ENCODE measurements around the gene SLC25A48. TPM values are rescaled to one million over a fixed set of nuclear protein-coding genes. Genes with fewer than 3 reads are reported as not detected.

SLC25A48 gene
- total and polyA plus RNA-seq, 2 of the 4 experiments (the other 2 are of a cell fraction): not detected

GRCh38 chr5:135800656-135801055 lies 33.8 kb upstream of the SLC25A48 start:
- no peaks in the 10 kb centered on the region for H3K27me3 ChIP-seq (ENCODE audit: control insufficient read depth, insufficient read depth, low read length)
- no peak overlapping the region for H2BK120ac ChIP-seq (ENCODE audit: low read depth, low read length)
- dilution Hi-C loops (cut with HindIII; ENCODE audit: low sequenced_read_pairs, unreplicated experiment) (no loop called here), in situ Hi-C loops (cut with MboI; ENCODE audit: low sequenced_read_pairs) (no loop called here), intact Hi-C loops (cut with micrococcal nuclease) (no loop called here)
- no peak overlapping the region for H3K4me2 ChIP-seq (ENCODE audit: low read depth, low read length)
- H3K9me1 ChIP-seq (ENCODE audit: insufficient read depth, low read length): no peaks in the 10 kb centered on the region
- no peak overlapping the region for H3K23ac ChIP-seq (ENCODE audit: low read depth, low read length)
- no peak overlapping the region for H3K56ac ChIP-seq (ENCODE audit: extremely low read depth, insufficient read depth, low read length)
- no peak overlapping the region for H4K8ac ChIP-seq (ENCODE audit: low read depth in 2 of 2, low read length in 2 of 2)
- no peak overlapping the region for H2AK9ac ChIP-seq (replicated peaks; ENCODE audit: low read depth, low read length, poor library complexity)
- H4K91ac ChIP-seq (ENCODE audit: insufficient read depth, low read depth, low read length): no peak overlapping the region
- no peaks in the 10 kb centered on the region for H3K79me1 ChIP-seq (ENCODE audit: low read depth in 1 of 2, low read length in 2 of 2)
- H3K14ac ChIP-seq (replicated peaks; ENCODE audit: low read depth, low read length): no peak overlapping the region
- H3K27ac ChIP-seq (ENCODE audit: insufficient read depth, low read length): no peak overlapping the region
- no peak overlapping the region for H3K4me3 ChIP-seq (ENCODE audit: insufficient read depth, low read depth, low read length)
- ATAC-seq (ENCODE audit: low read depth) (no peak), DNase-seq (no peak)
- no peak overlapping the region for H3K4ac ChIP-seq (ENCODE audit: low read depth, low read length)
- WGBS, 2 experiments (ENCODE audit: extremely low coverage in 2 of 2, insufficient read length in 1 of 2): no CpG with 5 or more reads among the region's 10 CpGs
- no peaks in the 10 kb centered on the region for H3K9me3 ChIP-seq (ENCODE audit: control insufficient read depth, insufficient read depth, low read length)
- BruUV-seq (replicated peaks): no TSS peak
- H2AK5ac ChIP-seq (ENCODE audit: low read depth, low read length): no peak overlapping the region
- H3K36me3 ChIP-seq (ENCODE audit: control insufficient read depth, insufficient read depth, low read length): no peaks in the 10 kb centered on the region
- H2BK5ac ChIP-seq (ENCODE audit: low read depth, low read length, poor library complexity, severe bottlenecking): no peak overlapping the region
- no peak overlapping the region for H2BK15ac ChIP-seq (ENCODE audit: low read depth, low read length)
- no peak overlapping the region for H3K18ac ChIP-seq (ENCODE audit: low read depth, low read length)
- no peak overlapping the region for H2AFZ ChIP-seq (replicated peaks; ENCODE audit: low read length, poor library complexity)
- H4K5ac ChIP-seq (ENCODE audit: low read depth, low read length): no peak overlapping the region
- H3K9ac ChIP-seq (ENCODE audit: low read depth, low read length): no peak overlapping the region
- CTCF ChIA-PET: no interaction called here
- POLR2A ChIA-PET (ENCODE audit: unreplicated experiment): no interaction called here
- H3K4me1 ChIP-seq (ENCODE audit: control insufficient read depth, insufficient read depth, low read length): no peaks in the 10 kb centered on the region
- no peak overlapping the region for H2BK20ac ChIP-seq (ENCODE audit: low read depth, low read length)
- TF ChIP-seq CHD1 (IDR thresholded peaks at IDR 0.05; ENCODE audit: low read depth, low read length) (no peak), ELK1 (IDR thresholded peaks at IDR 0.05; ENCODE audit: borderline replicate concordance, low read depth, low read length) (no peak), BHLHE40 (IDR thresholded peaks at IDR 0.05; ENCODE audit: low read depth, low read length) (no peak), MAFK (IDR thresholded peaks at IDR 0.05; ENCODE audit: low read depth, low read length) (no peak), SMC3 (IDR thresholded peaks at IDR 0.05; ENCODE audit: low read depth, low read length) (no peak), MXI1 (IDR thresholded peaks at IDR 0.05; ENCODE audit: borderline replicate concordance, low read depth, low read length) (no peak), USF2 (IDR thresholded peaks at IDR 0.05; ENCODE audit: low read depth, low read length) (no peak), RAD21 (IDR thresholded peaks at IDR 0.05; ENCODE audit: low read length) (no peak), POLR2A (IDR thresholded peaks at IDR 0.05; ENCODE audit: low read depth, low read length) (no peak), MAZ (IDR thresholded peaks at IDR 0.05; ENCODE audit: borderline replicate concordance, low read depth, low read length) (no peak), RCOR1 (IDR thresholded peaks at IDR 0.05; ENCODE audit: insufficient replicate concordance, low read length) (no peak), FOS (IDR thresholded peaks at IDR 0.05; ENCODE audit: low read depth, low read length) (no peak)
- H4K20me1 ChIP-seq (ENCODE audit: insufficient read depth, low read length): no peaks in the 10 kb centered on the region
